ENCODE measurements around the gene NRL.
A peak's percentile ranks its signal among the peaks of the same experiment; 100 is the strongest.

The NRL gene

DNA sequence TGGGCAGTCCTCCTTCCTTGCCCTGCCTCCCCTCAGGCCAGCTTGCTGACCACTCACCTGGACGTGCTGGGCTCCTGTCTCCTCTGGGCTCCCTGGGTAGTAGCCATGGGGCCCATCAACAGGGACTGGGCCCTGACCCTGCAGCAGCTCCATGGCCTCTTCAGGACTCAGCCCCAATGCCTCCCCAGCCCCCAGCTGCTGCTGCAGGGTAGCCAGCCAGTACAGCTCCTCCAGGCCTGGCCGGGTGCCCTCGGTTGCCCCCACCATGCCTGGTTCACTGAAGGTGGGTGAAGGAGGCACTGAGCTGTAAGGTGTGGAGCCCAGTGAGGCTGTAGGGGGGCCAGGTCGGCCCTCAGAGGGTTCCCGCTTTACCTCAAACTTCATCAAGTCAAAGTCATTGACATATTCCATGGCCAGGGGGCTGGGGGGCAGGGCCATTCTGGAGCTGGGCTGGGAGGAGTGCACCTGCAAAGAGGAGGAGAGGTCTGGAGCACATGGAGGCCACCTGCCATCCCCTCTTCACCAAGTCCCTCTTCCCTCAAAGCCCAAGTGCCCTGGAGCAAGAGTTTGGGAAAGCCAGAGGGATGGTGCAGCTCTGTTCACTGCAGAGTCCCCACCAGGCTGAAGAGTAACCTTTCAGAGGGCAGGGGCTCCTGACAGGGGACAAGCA lies 32.2 kb downstream of the NRL start:
- no peak overlapping the region for H3K4me3 ChIP-seq (ENCODE audit: control insufficient read depth, low read depth, low read length)
- DNase-seq (ENCODE audit: low read depth): no peak
- TF ChIP-seq, protein P1, sequence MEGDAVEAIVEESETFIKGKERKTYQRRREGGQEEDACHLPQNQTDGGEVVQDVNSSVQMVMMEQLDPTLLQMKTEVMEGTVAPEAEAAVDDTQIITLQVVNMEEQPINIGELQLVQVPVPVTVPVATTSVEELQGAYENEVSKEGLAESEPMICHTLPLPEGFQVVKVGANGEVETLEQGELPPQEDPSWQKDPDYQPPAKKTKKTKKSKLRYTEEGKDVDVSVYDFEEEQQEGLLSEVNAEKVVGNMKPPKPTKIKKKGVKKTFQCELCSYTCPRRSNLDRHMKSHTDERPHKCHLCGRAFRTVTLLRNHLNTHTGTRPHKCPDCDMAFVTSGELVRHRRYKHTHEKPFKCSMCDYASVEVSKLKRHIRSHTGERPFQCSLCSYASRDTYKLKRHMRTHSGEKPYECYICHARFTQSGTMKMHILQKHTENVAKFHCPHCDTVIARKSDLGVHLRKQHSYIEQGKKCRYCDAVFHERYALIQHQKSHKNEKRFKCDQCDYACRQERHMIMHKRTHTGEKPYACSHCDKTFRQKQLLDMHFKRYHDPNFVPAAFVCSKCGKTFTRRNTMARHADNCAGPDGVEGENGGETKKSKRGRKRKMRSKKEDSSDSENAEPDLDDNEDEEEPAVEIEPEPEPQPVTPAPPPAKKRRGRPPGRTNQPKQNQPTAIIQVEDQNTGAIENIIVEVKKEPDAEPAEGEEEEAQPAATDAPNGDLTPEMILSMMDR (conservative IDR thresholded peaks at IDR 0.05; ENCODE audit: control insufficient read depth, insufficient read depth, low read depth, low read length): no peak

DNA sequence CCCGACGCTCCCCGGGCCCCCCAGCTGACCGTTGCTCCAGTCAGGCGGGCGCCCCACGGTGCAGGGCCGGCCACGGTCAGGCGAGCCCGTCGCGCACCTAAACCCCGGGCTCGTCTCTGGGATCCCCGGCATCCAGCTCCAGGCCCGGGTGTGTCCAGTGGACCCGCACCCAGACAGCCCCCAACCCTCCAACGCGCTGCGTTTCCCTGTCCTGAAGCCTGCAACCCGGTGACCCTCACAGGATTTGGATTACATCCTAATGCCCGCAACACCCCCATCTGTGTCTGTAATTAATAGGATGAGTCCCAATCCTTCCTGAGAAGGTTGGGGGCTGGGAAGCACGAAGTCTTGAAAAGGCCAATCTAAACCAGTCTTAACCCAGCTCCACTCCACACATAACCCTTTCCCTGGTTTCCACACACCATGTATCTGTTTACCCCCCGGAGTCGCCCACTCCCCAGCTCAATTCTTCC lies 33.0 kb downstream of the NRL start:
- H3K4me3 ChIP-seq (ENCODE audit: control insufficient read depth, low read depth, low read length): no peak overlapping the region
- DNase-seq (ENCODE audit: low read depth): no peak
- TF ChIP-seq, protein P1 (conservative IDR thresholded peaks at IDR 0.05; ENCODE audit: control insufficient read depth, insufficient read depth, low read depth, low read length): no peak

DNA sequence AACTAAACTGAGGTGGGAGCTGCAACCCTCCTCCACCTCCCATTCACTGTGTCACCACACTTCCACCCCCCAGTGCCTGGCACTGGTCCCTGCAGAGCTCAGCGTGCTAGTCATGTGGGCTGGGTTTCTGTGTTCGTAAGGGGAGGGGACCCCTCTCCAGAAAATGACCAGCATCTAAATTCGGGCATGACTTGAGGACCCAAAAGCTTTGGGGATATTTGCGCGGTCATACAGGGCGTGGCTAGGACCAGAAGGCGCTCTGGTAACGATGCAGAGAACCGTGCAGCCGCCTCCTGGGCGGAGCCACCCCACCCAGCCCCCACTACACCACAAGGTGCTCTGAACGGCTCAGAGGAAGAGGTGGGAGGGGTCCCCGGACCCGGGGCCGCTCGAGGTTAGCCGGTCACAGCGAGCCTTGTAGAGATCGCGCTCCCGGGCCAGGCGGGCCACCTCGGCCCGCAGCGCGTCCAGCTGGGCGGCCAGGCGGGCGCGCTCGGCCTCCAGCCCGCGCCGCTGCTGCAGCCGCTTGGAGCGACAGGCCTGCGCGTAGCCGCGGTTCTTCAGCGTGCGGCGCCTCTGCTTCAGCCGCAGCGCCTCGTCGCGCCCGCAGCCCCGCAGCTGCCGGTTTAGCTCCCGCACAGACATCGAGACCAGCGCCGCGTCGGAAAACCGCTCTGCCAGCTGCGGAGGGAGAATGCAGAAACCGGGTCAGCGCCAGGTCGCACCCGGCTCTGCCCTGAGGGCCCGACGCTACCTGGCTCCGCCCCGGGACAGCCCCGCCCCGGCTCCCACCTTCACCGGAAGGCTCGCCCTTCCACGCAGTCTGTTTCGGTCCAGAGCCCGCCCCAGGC lies 33.6 kb downstream of the NRL start:
- peak overlapping the region; percentile 51 for H3K4me3 ChIP-seq (ENCODE audit: control insufficient read depth, low read depth, low read length)
- peak; percentile 11 for DNase-seq (ENCODE audit: low read depth)
- TF ChIP-seq, protein P1 (conservative IDR thresholded peaks at IDR 0.05; ENCODE audit: control insufficient read depth, insufficient read depth, low read depth, low read length): no peak

DNA sequence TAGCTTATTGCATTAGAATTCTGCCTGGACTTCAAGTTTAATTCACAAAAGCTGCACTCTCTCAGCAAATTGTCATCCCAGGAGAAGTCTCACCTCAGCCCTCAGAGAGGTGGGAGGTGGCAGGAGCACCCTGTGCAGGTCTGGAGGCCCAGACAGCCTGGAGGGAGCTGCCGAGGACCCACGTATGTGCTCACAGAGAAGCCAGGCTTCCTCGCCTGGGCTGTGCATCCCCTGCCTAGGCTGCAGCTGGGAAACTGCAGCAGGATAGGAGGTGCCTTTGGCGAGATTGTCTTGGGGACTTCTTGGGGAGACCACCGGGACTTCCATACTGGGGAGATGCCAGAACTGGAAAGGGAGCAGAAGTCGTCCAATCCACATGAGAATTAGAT lies 34.6 kb downstream of the NRL start:
- TF ChIP-seq, protein P1 (conservative IDR thresholded peaks at IDR 0.05; ENCODE audit: control insufficient read depth, insufficient read depth, low read depth, low read length): no peak
- DNase-seq (ENCODE audit: low read depth): no peak
- no peak overlapping the region for H3K4me3 ChIP-seq (ENCODE audit: control insufficient read depth, low read depth, low read length)

DNA sequence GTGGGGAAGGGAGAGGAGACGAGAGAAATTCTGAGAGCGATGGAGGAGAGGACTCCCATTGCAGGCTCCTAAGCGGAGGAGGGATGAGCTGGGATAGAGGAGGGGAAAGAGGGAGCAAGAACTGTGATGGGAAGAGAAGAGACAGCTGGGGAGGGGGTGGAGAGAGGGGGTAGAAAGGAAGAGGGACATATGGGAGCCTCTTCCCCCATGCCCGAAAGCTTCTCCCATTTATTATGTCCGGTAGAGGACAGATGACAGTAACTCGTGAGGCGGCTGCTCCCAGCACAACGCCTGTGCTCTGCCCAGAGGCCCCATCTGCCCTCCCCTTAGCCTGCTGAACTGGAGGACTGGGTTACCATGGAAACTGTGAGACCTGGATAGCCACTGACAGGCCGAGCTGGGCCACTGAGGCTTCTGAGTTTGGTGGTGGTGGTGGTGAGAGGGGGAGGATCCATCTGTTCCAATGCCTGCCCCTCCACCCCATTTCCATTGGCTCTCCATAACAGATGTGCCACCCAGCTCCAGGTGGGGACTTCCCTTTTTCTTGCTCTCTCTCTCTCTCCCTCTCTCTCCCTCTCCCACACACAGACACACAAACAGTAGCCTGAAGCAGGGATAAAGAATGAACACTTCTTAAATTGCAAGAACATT lies 35.1 kb downstream of the NRL start:
- no peak for DNase-seq (ENCODE audit: low read depth)
- H3K4me3 ChIP-seq (ENCODE audit: control insufficient read depth, low read depth, low read length): no peak overlapping the region
- TF ChIP-seq, protein P1 (conservative IDR thresholded peaks at IDR 0.05; ENCODE audit: control insufficient read depth, insufficient read depth, low read depth, low read length): no peak

DNA sequence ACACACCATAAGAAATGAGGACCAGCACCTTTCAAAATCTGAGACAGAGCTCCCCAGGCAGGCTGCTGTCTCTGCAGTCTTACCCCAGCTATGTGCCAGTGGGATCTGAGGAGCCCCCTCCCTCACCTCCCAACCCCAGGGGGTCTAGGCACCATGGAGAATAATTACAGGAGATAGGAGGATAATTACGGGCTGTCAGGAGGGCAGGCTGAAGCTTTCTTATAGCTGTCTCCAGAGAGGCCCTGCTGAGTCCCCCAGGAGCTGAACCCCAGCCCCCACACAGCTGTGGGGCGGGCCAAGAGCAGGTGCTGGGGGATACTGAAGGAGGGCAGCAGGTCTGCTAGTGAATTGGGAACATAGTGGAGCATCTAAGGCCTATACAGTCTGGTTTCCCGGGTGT lies 36.6 kb downstream of the NRL start:
- no peak overlapping the region for H3K4me3 ChIP-seq (ENCODE audit: control insufficient read depth, low read depth, low read length)
- TF ChIP-seq, protein P1 (conservative IDR thresholded peaks at IDR 0.05; ENCODE audit: control insufficient read depth, insufficient read depth, low read depth, low read length): no peak
- DNase-seq (ENCODE audit: low read depth): no peak

All from fibroblast of mammary gland (primary cell).